ENCODE measurements around the gene HPCAL1. TPM values are rescaled to one million over a fixed set of nuclear protein-coding genes. Genes with fewer than 3 reads are reported as not detected.

HPCAL1 gene
- total RNA-seq, 2 donors from 2014 or later = 64.5 to 85.7 TPM

DNA sequence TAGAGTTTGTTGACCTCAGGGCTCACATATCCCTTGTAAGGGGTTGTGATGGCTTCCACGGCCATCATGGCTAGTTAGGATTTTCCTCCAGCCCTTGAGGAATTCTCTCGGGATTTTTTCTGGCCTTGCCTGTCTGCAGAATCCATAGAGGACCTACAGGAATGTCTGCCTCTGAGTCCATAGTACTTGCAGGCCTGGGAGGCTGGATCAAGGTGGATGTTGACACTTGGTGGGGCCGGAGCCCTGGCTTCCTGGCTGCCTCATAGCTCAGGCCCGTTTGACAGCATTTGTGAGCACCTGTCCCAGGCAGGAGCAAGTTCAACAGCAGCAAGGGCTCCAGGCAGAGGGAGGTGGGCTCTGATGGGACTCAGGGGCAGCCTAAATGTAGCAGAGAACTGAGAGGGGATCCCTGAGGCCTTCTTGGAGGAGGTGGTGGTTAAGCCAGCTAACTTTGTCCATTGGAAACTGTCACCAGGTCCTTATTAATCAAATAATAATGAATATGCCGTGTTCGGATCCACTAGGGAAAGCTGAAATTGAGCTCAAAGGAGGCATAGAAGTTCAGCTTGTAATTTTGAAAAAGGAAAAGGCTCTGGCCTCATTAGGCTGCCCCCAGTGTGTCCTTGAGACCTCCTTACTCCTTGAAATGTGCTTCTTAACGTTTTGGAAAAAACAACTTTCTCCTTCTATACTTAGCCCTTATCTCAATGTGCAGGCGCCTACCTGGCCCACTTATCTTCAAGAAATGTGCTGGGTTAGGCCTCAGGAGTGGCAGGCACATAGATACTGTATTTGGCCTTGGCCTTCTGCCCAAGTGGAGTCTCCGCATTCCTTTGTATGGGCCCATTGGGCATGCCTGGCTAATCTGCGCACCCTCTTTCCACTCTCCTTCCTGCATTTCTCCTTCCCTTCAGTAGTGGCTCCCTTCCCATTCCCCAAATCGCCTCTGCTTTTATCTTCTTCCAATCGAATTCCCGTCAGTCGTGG is 66.9 kb downstream of the HPCAL1 start:
- H3K9ac ChIP-seq (ENCODE audit: low read depth in 2 of 2, low read length in 2 of 2) = no peak overlapping the region
- no peak for TF ChIP-seq CTCF (IDR thresholded peaks at IDR 0.05)
- no peak overlapping the region for H3K27ac ChIP-seq
- intact Hi-C loops (cut with DNase I) = no loop called here
- H3K27me3 ChIP-seq = no peaks in the 10 kb centered on the region
- H3K4me1 ChIP-seq = no peaks in the 10 kb centered on the region
- H3K4me3 ChIP-seq = no peak overlapping the region
- no peaks in the 10 kb centered on the region for H3K36me3 ChIP-seq
- H3K9me3 ChIP-seq = no peaks in the 10 kb centered on the region
- DNase-seq = peak; percentile 60

DNA sequence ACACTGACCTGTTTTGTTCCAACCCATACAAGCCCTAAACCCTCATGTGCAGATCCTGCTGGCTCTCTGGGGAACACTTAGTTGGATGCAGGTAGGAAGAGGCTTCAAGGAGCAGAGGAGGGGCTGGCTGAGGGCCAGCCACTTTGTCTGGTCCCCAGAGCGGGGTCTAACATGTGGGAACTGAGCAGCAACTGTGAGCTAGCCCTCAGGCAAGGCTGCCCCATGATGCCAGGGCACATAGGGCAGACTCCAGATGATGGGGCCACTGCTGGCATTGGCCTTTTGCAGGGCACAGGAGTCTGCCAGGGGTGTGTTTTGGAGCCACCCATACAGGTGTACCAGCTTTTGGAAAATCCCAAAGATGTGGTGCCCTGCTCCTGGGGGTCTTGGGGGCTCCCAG is 67.7 kb downstream of the HPCAL1 start:
- H3K9ac ChIP-seq (ENCODE audit: low read depth in 2 of 2, low read length in 2 of 2) = no peak overlapping the region
- no peak overlapping the region for H3K4me3 ChIP-seq
- H3K9me3 ChIP-seq = no peaks in the 10 kb centered on the region
- H3K27me3 ChIP-seq = no peaks in the 10 kb centered on the region
- no peaks in the 10 kb centered on the region for H3K4me1 ChIP-seq
- TF ChIP-seq CTCF (IDR thresholded peaks at IDR 0.05) = no peak
- H3K27ac ChIP-seq = no peak overlapping the region
- DNase-seq = no peak
- intact Hi-C loops (cut with DNase I) = no loop called here
- H3K36me3 ChIP-seq = no peaks in the 10 kb centered on the region

DNA sequence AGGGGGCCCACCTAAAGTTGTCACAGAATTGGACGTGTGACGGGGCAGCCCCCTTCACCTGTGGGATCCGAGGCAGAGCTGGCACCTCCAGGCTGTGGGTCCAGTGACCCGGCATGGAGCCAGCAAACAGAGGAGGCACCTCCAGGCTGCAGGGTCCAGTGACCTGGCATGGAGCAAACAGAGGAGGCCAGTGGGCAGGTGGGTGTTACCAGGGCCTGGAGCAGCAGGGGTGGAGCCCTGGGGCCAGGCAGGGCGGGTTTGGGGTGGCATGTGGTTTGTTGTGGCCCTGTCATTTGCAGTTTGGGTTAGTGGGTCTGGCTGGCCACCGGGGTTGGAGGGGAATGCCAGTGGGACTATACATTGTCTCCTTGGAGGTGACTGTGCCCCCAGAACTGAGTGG is 68.2 kb downstream of the HPCAL1 start:
- Histone ChIP-seq H3K27ac (no peak overlapping the region), H3K9ac (ENCODE audit: low read depth in 2 of 2, low read length in 2 of 2) (no peak overlapping the region), H3K4me1 (no peaks in the 10 kb centered on the region), H3K36me3 (no peaks in the 10 kb centered on the region), H3K9me3 (no peaks in the 10 kb centered on the region), H3K27me3 (no peaks in the 10 kb centered on the region), H3K4me3 (no peak overlapping the region)
- DNase-seq = no peak
- no peak for TF ChIP-seq CTCF (IDR thresholded peaks at IDR 0.05)
- intact Hi-C loops (cut with DNase I) = no loop called here

GRCh38 chr2:10371441-10372196 is 68.9 kb downstream of the HPCAL1 start:
- H3K27me3 ChIP-seq = no peaks in the 10 kb centered on the region
- H3K9me3 ChIP-seq = no peaks in the 10 kb centered on the region
- H3K27ac ChIP-seq = no peak overlapping the region
- no peak overlapping the region for H3K4me3 ChIP-seq
- TF ChIP-seq CTCF (IDR thresholded peaks at IDR 0.05) = no peak
- intact Hi-C loops (cut with DNase I) = no loop called here
- H3K9ac ChIP-seq (ENCODE audit: low read depth in 2 of 2, low read length in 2 of 2) = no peak overlapping the region
- no peaks in the 10 kb centered on the region for H3K36me3 ChIP-seq
- H3K4me1 ChIP-seq = no peaks in the 10 kb centered on the region
- no peak for DNase-seq

GRCh38 chr2:10372203-10372861 is 69.6 kb downstream of the HPCAL1 start:
- Histone ChIP-seq H3K4me3 (no peak overlapping the region), H3K36me3 (no peaks in the 10 kb centered on the region), H3K4me1 (no peaks in the 10 kb centered on the region), H3K9me3 (no peaks in the 10 kb centered on the region), H3K27ac (no peak overlapping the region), H3K27me3 (no peaks in the 10 kb centered on the region), H3K9ac (ENCODE audit: low read depth in 2 of 2, low read length in 2 of 2) (no peak overlapping the region)
- TF ChIP-seq CTCF (IDR thresholded peaks at IDR 0.05) = no peak
- DNase-seq = no peak
- intact Hi-C loops (cut with DNase I) = no loop called here
